ENCODE results near the gene STRIT1.

- TF ChIP-seq REST (IDR thresholded peaks at IDR 0.05; ENCODE audit: low read depth) (no peak), TAF1 (IDR thresholded peaks at IDR 0.05; ENCODE audit: low read depth) (no peak), USF1 (IDR thresholded peaks at IDR 0.05) (no peak), TEAD4 (IDR thresholded peaks at IDR 0.05) (no peak), EGR1 (IDR thresholded peaks at IDR 0.05) (no peak)
Measured at GRCh38 chr3:155325263-155325835, 31.9 kb upstream of the STRIT1 start.

Data from Ishikawa (cell line).